HG02973 (cell line): ENCODE measurements around the gene ITGA3.

Experiments used
- ATAC-seq: cut with Tn5 transposase; IDR thresholded peaks from one replicate; pipeline ENCODE4 v1.9.1; 2021; ENCODE audit warnings: moderate library complexity; ENCODE audit not compliant: unreplicated experiment

The ITGA3 gene

GRCh38 chr17:50123649-50124349, 67.9 kb downstream of the ITGA3 start:
- ATAC-seq = no peak

GRCh38 chr17:50125420-50125997, 69.6 kb downstream of the ITGA3 start:
- ATAC-seq = no peak

GRCh38 chr17:50127697-50128361, 71.9 kb downstream of the ITGA3 start:
- ATAC-seq = no peak

- no peak for ATAC-seq
Measured at GRCh38 chr17:50128441-50129352, 72.8 kb downstream of the ITGA3 start.

- ATAC-seq = no peak
Measured at GRCh38 chr17:50129353-50129727, 73.4 kb downstream of the ITGA3 start.

- no peak for ATAC-seq
Measured at GRCh38 chr17:50129728-50130558, 74.0 kb downstream of the ITGA3 start, which contains the start of gene SAMD14. TSS of gene SAMD14 (minus strand) at chr17:50130160. CDS start at chr17:50124959, 5,201 bp downstream.

- ATAC-seq = no peak
Measured at GRCh38 chr17:50130559-50131305, 74.8 kb downstream of the ITGA3 start.

- ATAC-seq = no peak
Measured at GRCh38 chr17:50132104-50132794, 76.3 kb downstream of the ITGA3 start.

- no peak for ATAC-seq
Measured at GRCh38 chr17:50133028-50133768, 77.3 kb downstream of the ITGA3 start.

GRCh38 chr17:50133769-50134099, 77.8 kb downstream of the ITGA3 start:
- ATAC-seq = no peak

GRCh38 chr17:50134206-50135110, 78.5 kb downstream of the ITGA3 start:
- no peak for ATAC-seq

- no peak for ATAC-seq
Measured at GRCh38 chr17:50135316-50136095, 79.6 kb downstream of the ITGA3 start.

- ATAC-seq = no peak
Measured at GRCh38 chr17:50136096-50136687, 80.3 kb downstream of the ITGA3 start.

- no peak for ATAC-seq
Measured at GRCh38 chr17:50137042-50137441, 81.1 kb downstream of the ITGA3 start.

- ATAC-seq = no peak
Measured at GRCh38 chr17:50139185-50139783, 83.4 kb downstream of the ITGA3 start.
